IMR-90 (cell line): ENCODE results near the gene TPMT.

Source experiments
- CEBPB ChIP-seq: IDR thresholded peaks from 2 replicates; pipeline ENCODE4 v1.6.1; 2012; ENCODE audit warnings: low read depth, low read length, improper control_type of control experiment
- CTCF ChIP-seq: conservative IDR thresholded peaks from 2 replicates; pipeline ENCODE4 v1.5.1; 2012; ENCODE audit warnings: mild to moderate bottlenecking, low read depth, low read length, improper control_type of control experiment
- MAFK ChIP-seq: IDR thresholded peaks from 2 replicates; pipeline ENCODE4 v1.6.1; 2012; ENCODE audit warnings: low read depth, low read length, improper control_type of control experiment
- POLR2A ChIP-seq: IDR thresholded peaks from 2 replicates; pipeline ENCODE4 v1.6.1; 2012; ENCODE audit warnings: mild to moderate bottlenecking, low read depth, low read length
- RAD21 ChIP-seq: IDR thresholded peaks from 2 replicates; pipeline ENCODE4 v1.6.1; 2012; ENCODE audit warnings: low read length, improper control_type of control experiment

DNA sequence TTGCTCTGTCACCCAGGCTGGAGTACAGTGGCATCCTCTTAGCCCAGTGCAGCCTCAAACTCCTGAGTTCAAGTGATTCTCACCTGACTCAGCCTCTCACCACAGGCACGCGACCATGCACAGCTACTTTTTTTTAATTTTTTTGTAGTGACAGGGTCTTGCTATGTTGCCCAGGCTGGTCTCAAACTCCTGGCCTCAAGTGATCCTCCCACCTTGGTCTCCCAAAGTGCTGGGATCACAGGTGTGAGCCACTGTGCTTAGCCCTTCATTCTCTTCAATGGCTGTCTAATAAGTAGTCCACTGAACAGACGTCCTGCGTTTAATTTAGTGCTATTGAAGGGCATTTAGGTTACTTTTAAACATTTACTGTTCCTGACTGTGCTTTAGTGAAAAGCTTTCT lies 27.7 kb upstream of the TPMT start:
- TF ChIP-seq MAFK: no peak
- TF ChIP-seq POLR2A: no peak
- no peak for TF ChIP-seq CTCF
- TF ChIP-seq CEBPB: no peak
- TF ChIP-seq RAD21: no peak
